ENCODE results near the gene VEZF1. TPM values are rescaled to one million over a fixed set of nuclear protein-coding genes. Genes with fewer than 3 reads are reported as not detected.

The VEZF1 gene
- total RNA-seq, 1 donor from 2014 or later: 50.9 TPM

- FAIRE-seq (no peak), DNase-seq (ENCODE audit: low read depth) (no peak)
- no peak overlapping the region for H3K4me2 ChIP-seq (ENCODE audit: low read length)
- H3K4me3 ChIP-seq (ENCODE audit: insufficient read depth, low read depth, low read length): no peak overlapping the region
- peaks cover 7% of the 10 kb centered on the region for H3K27me3 Mint-ChIP-seq (ENCODE audit: low read depth, unreplicated experiment)
- no peak overlapping the region for H3K9ac ChIP-seq (ENCODE audit: low read length)
- no peak overlapping the region for H3K27ac Mint-ChIP-seq (ENCODE audit: unreplicated experiment)
- H3K36me3 Mint-ChIP-seq (ENCODE audit: low read depth, unreplicated experiment): peaks cover 9% of the 10 kb centered on the region
- H3K27me3 ChIP-seq (ENCODE audit: insufficient read depth, low read length): peaks cover 2% of the 10 kb centered on the region
- peaks cover 28% of the 10 kb centered on the region for H4K20me1 ChIP-seq (ENCODE audit: insufficient read depth, low read length)
- H3K4me1 ChIP-seq (ENCODE audit: insufficient read depth, low read length): peaks cover 13% of the 10 kb centered on the region
- H3K4me3 Mint-ChIP-seq (ENCODE audit: unreplicated experiment): no peak overlapping the region
- no peaks in the 10 kb centered on the region for H3K79me2 ChIP-seq (ENCODE audit: insufficient read depth, low read length)
- H3K4me1 Mint-ChIP-seq (ENCODE audit: low read depth, unreplicated experiment): peaks cover 18% of the 10 kb centered on the region
- peaks cover 34% of the 10 kb centered on the region for H3K36me3 ChIP-seq (ENCODE audit: insufficient read depth, low read length)
- TF ChIP-seq CTCF (IDR thresholded peaks at IDR 0.05; ENCODE audit: insufficient read depth, low read depth, low read length): no peak
- TF ChIP-seq EZH2 (IDR thresholded peaks at IDR 0.05; ENCODE audit: insufficient read depth, low read length): no peak
- no peak overlapping the region for H2AFZ ChIP-seq (ENCODE audit: low read depth, low read length)
- no peaks in the 10 kb centered on the region for H3K9me3 ChIP-seq (ENCODE audit: insufficient read depth, low read depth, low read length)
- no peak overlapping the region for H3K27ac ChIP-seq (ENCODE audit: low read depth, low read length)
- H3K9me3 Mint-ChIP-seq (ENCODE audit: unreplicated experiment): no peaks in the 10 kb centered on the region
Observed at GRCh38 chr17:57972151-57972550, 15.9 kb downstream of the VEZF1 start.

- H3K36me3 ChIP-seq (ENCODE audit: insufficient read depth, low read length): peaks cover 30% of the 10 kb centered on the region
- no peak overlapping the region for H3K27ac ChIP-seq (ENCODE audit: low read depth, low read length)
- no peak overlapping the region for H3K4me2 ChIP-seq (ENCODE audit: low read length)
- peaks cover 11% of the 10 kb centered on the region for H3K27me3 Mint-ChIP-seq (ENCODE audit: low read depth, unreplicated experiment)
- no peak overlapping the region for H3K9ac ChIP-seq (ENCODE audit: low read length)
- no peak overlapping the region for H2AFZ ChIP-seq (ENCODE audit: low read depth, low read length)
- DNase-seq (ENCODE audit: low read depth) (no peak), FAIRE-seq (no peak)
- H3K4me3 Mint-ChIP-seq (ENCODE audit: unreplicated experiment): no peak overlapping the region
- H3K4me1 Mint-ChIP-seq (ENCODE audit: low read depth, unreplicated experiment): peaks cover 18% of the 10 kb centered on the region
- peaks cover 13% of the 10 kb centered on the region for H3K4me1 ChIP-seq (ENCODE audit: insufficient read depth, low read length)
- peaks cover 23% of the 10 kb centered on the region for H4K20me1 ChIP-seq (ENCODE audit: insufficient read depth, low read length)
- TF ChIP-seq EZH2 (IDR thresholded peaks at IDR 0.05; ENCODE audit: insufficient read depth, low read length) (no peak), CTCF (IDR thresholded peaks at IDR 0.05; ENCODE audit: insufficient read depth, low read depth, low read length) (no peak)
- no peaks in the 10 kb centered on the region for H3K79me2 ChIP-seq (ENCODE audit: insufficient read depth, low read length)
- H3K9me3 ChIP-seq (ENCODE audit: insufficient read depth, low read depth, low read length): no peaks in the 10 kb centered on the region
- no peaks in the 10 kb centered on the region for H3K9me3 Mint-ChIP-seq (ENCODE audit: unreplicated experiment)
- H3K27ac Mint-ChIP-seq (ENCODE audit: unreplicated experiment): no peak overlapping the region
- no peak overlapping the region for H3K4me3 ChIP-seq (ENCODE audit: insufficient read depth, low read depth, low read length)
- peaks cover 9% of the 10 kb centered on the region for H3K36me3 Mint-ChIP-seq (ENCODE audit: low read depth, unreplicated experiment)
- peaks cover 2% of the 10 kb centered on the region for H3K27me3 ChIP-seq (ENCODE audit: insufficient read depth, low read length)
Observed at GRCh38 chr17:57971572-57971971, 16.5 kb downstream of the VEZF1 start.

GRCh38 chr17:57970710-57971109, 17.3 kb downstream of the VEZF1 start:
- peaks cover 13% of the 10 kb centered on the region for H3K27me3 Mint-ChIP-seq (ENCODE audit: low read depth, unreplicated experiment)
- Histone ChIP-seq H3K9ac (ENCODE audit: low read length) (no peak overlapping the region), H4K20me1 (ENCODE audit: insufficient read depth, low read length) (peaks cover 14% of the 10 kb centered on the region), H2AFZ (ENCODE audit: low read depth, low read length) (no peak overlapping the region), H3K27ac (ENCODE audit: low read depth, low read length) (no peak overlapping the region), H3K36me3 (ENCODE audit: insufficient read depth, low read length) (peaks cover 22% of the 10 kb centered on the region), H3K9me3 (ENCODE audit: insufficient read depth, low read depth, low read length) (no peaks in the 10 kb centered on the region), H3K4me2 (ENCODE audit: low read length) (no peak overlapping the region), H3K79me2 (ENCODE audit: insufficient read depth, low read length) (no peaks in the 10 kb centered on the region), H3K27me3 (ENCODE audit: insufficient read depth, low read length) (peaks cover 2% of the 10 kb centered on the region), H3K4me3 (ENCODE audit: insufficient read depth, low read depth, low read length) (no peak overlapping the region), H3K4me1 (ENCODE audit: insufficient read depth, low read length) (peaks cover 13% of the 10 kb centered on the region)
- FAIRE-seq (no peak), DNase-seq (ENCODE audit: low read depth) (no peak)
- peaks cover 5% of the 10 kb centered on the region for H3K36me3 Mint-ChIP-seq (ENCODE audit: low read depth, unreplicated experiment)
- H3K4me3 Mint-ChIP-seq (ENCODE audit: unreplicated experiment): no peak overlapping the region
- no peak for TF ChIP-seq CTCF (IDR thresholded peaks at IDR 0.05; ENCODE audit: insufficient read depth, low read depth, low read length)
- TF ChIP-seq EZH2 (IDR thresholded peaks at IDR 0.05; ENCODE audit: insufficient read depth, low read length): no peak
- H3K4me1 Mint-ChIP-seq (ENCODE audit: low read depth, unreplicated experiment): peaks cover 18% of the 10 kb centered on the region
- H3K9me3 Mint-ChIP-seq (ENCODE audit: unreplicated experiment): no peaks in the 10 kb centered on the region
- no peak overlapping the region for H3K27ac Mint-ChIP-seq (ENCODE audit: unreplicated experiment)
